Measurements from ENCODE around the gene EHBP1. TPM values are rescaled to one million over a fixed set of nuclear protein-coding genes. Genes with fewer than 3 reads are reported as not detected.

Gene EHBP1
- total RNA-seq, 2 donors from 2014 or later = 22.4 to 22.9 TPM

GRCh38 chr2:62908145-62908544, 202.6 kb downstream of the EHBP1 start:
- no peak for TF ChIP-seq CTCF (IDR thresholded peaks at IDR 0.05)
- Histone ChIP-seq H3K27ac (no peak overlapping the region), H3K27me3 (no peaks in the 10 kb centered on the region), H3K4me1 (no peaks in the 10 kb centered on the region), H3K4me3 (no peak overlapping the region), H3K36me3 (no peaks in the 10 kb centered on the region), H3K9me3 (no peaks in the 10 kb centered on the region)
- DNase-seq (ENCODE audit: low spot score) = no peak

GRCh38 chr2:62913311-62913710, 207.8 kb downstream of the EHBP1 start:
- Histone ChIP-seq H3K36me3 (no peaks in the 10 kb centered on the region), H3K4me1 (no peaks in the 10 kb centered on the region), H3K9me3 (no peaks in the 10 kb centered on the region), H3K27ac (no peak overlapping the region), H3K27me3 (no peaks in the 10 kb centered on the region), H3K4me3 (no peak overlapping the region)
- DNase-seq (ENCODE audit: low spot score) = no peak
- no peak for TF ChIP-seq CTCF (IDR thresholded peaks at IDR 0.05)

GRCh38 chr2:62919041-62919440, 213.5 kb downstream of the EHBP1 start:
- H3K36me3 ChIP-seq = peaks cover 15% of the 10 kb centered on the region
- no peak overlapping the region for H3K4me3 ChIP-seq
- DNase-seq (ENCODE audit: low spot score) = no peak
- no peaks in the 10 kb centered on the region for H3K4me1 ChIP-seq
- H3K9me3 ChIP-seq = peaks cover 0 to 23% of the 10 kb centered on the region in 2 donors
- H3K27ac ChIP-seq = no peak overlapping the region
- H3K27me3 ChIP-seq = no peaks in the 10 kb centered on the region
- no peak for TF ChIP-seq CTCF (IDR thresholded peaks at IDR 0.05)

- no peak overlapping the region for H3K27ac ChIP-seq
- H3K4me3 ChIP-seq = no peak overlapping the region
- peaks cover 0 to 34% of the 10 kb centered on the region in 2 donors for H3K9me3 ChIP-seq
- no peaks in the 10 kb centered on the region for H3K4me1 ChIP-seq
- H3K36me3 ChIP-seq = peaks cover 15% of the 10 kb centered on the region
- no peaks in the 10 kb centered on the region for H3K27me3 ChIP-seq
- no peak for TF ChIP-seq CTCF (IDR thresholded peaks at IDR 0.05)
- no peak for DNase-seq (ENCODE audit: low spot score)
These were observed 214.6 kb downstream of the EHBP1 start for GRCh38 chr2:62920070-62920469.

GRCh38 chr2:62923242-62923641, 217.7 kb downstream of the EHBP1 start:
- DNase-seq (ENCODE audit: low spot score) = no peak
- Histone ChIP-seq H3K9me3 (peaks cover 0 to 34% of the 10 kb centered on the region in 2 donors), H3K27me3 (no peaks in the 10 kb centered on the region), H3K36me3 (peaks cover 15% of the 10 kb centered on the region), H3K4me1 (no peaks in the 10 kb centered on the region), H3K27ac (no peak overlapping the region), H3K4me3 (no peak overlapping the region)
- TF ChIP-seq CTCF (IDR thresholded peaks at IDR 0.05) = no peak

- no peak for DNase-seq (ENCODE audit: low spot score)
- Histone ChIP-seq H3K27me3 (no peaks in the 10 kb centered on the region), H3K9me3 (peaks cover 0 to 34% of the 10 kb centered on the region in 2 donors), H3K36me3 (peaks cover 15% of the 10 kb centered on the region), H3K4me1 (no peaks in the 10 kb centered on the region), H3K27ac (no peak overlapping the region), H3K4me3 (no peak overlapping the region)
- no peak for TF ChIP-seq CTCF (IDR thresholded peaks at IDR 0.05)
These were observed 218.4 kb downstream of the EHBP1 start for GRCh38 chr2:62923881-62924280.

Measured in right atrium auricular region (tissue), 2 donors.